Measurements from ENCODE around the gene ACOT2. TPM values are rescaled to one million over a fixed set of nuclear protein-coding genes. Genes with fewer than 3 reads are reported as not detected.

The ACOT2 gene
- total and polyA plus RNA-seq, 2 donors (not counting 1 experiment from before 2014, with no cell fraction given): 8.3 to 17.7 TPM

GRCh38 chr14:73599499-73599898 is 30.5 kb downstream of the ACOT2 start:
- H3K9me3 Mint-ChIP-seq (ENCODE audit: insufficient read depth): no peaks in the 10 kb centered on the region
- H3K4me3 Mint-ChIP-seq: no peak overlapping the region
- no peaks in the 10 kb centered on the region for H3K4me1 ChIP-seq (ENCODE audit: control insufficient read depth in 2 of 2, insufficient read depth in 2 of 2, low read length in 2 of 2)
- H3K27ac ChIP-seq (ENCODE audit: low read length in 2 of 2): no peak overlapping the region
- no peaks in the 10 kb centered on the region for H3K27me3 ChIP-seq (replicated peaks in 1 of 4; ENCODE audit: control extremely low read depth in 1 of 4, control insufficient read depth in 3 of 4, insufficient read depth in 4 of 4, low read length in 3 of 4)
- H3K9me3 ChIP-seq (ENCODE audit: control extremely low read depth in 1 of 3, control insufficient read depth in 2 of 3, insufficient read depth in 1 of 3, low read length in 2 of 3): no peaks in the 10 kb centered on the region
- H3K4me2 ChIP-seq (replicated peaks; ENCODE audit: low read depth, low read length, poor library complexity, severe bottlenecking): no peak overlapping the region
- no peaks in the 10 kb centered on the region for H3K4me1 Mint-ChIP-seq
- no peak for TF ChIP-seq CTCF (IDR thresholded peaks at IDR 0.05)
- TF ChIP-seq EZH2 (IDR thresholded peaks at IDR 0.05; ENCODE audit: borderline replicate concordance, insufficient read depth, low read depth, low read length, poor library complexity, severe bottlenecking): no peak
- H4K20me1 ChIP-seq (ENCODE audit: control insufficient read depth, insufficient read depth, low read length, poor library complexity, severe bottlenecking): no peaks in the 10 kb centered on the region
- POLR2A ChIA-PET: no interaction called here
- no peak overlapping the region for H2AFZ ChIP-seq (ENCODE audit: insufficient read depth, low read depth, low read length, poor library complexity, severe bottlenecking)
- H3K4me3 ChIP-seq (ENCODE audit: control extremely low read depth in 1 of 5, extremely low read depth in 1 of 5, insufficient read depth in 1 of 5, low read depth in 2 of 5, low read length in 4 of 5): no peak overlapping the region
- H3K36me3 ChIP-seq (replicated peaks in 1 of 2; ENCODE audit: control extremely low read depth in 1 of 2, control insufficient read depth in 1 of 2, extremely low read depth in 1 of 2, insufficient read depth in 2 of 2, low read length in 1 of 2): no peaks in the 10 kb centered on the region
- peaks cover 6% of the 10 kb centered on the region for H3K27me3 Mint-ChIP-seq
- H3K27ac Mint-ChIP-seq: no peak overlapping the region
- no peak for DNase-seq
- ATAC-seq (ENCODE audit: low read depth): no peak
- intact Hi-C loops (cut with micrococcal nuclease): no loop called here
- CTCF ChIA-PET: interaction anchor here (1.2 kb wide), 1 partner anchor 14 kb away, joined by 3 read pairs; no protein-coding TSS in a partner anchor
- no peaks in the 10 kb centered on the region for H3K79me2 ChIP-seq (ENCODE audit: control insufficient read depth, insufficient read depth, low read length)
- H3K9ac ChIP-seq (ENCODE audit: low read length): no peak overlapping the region

GRCh38 chr14:73602994-73603393 is 34.0 kb downstream of the ACOT2 start:
- no peak overlapping the region for H3K27ac ChIP-seq (ENCODE audit: low read length in 2 of 2)
- intact Hi-C loops (cut with micrococcal nuclease): no loop called here
- no peak overlapping the region for H3K4me2 ChIP-seq (replicated peaks; ENCODE audit: low read depth, low read length, poor library complexity, severe bottlenecking)
- no peak for DNase-seq
- H3K27me3 Mint-ChIP-seq: peaks cover 19% of the 10 kb centered on the region
- WGBS (ENCODE audit: insufficient coverage): 100% methylated on average over 1 of the region's 3 CpGs
- CTCF ChIA-PET: no interaction called here
- no peaks in the 10 kb centered on the region for H4K20me1 ChIP-seq (ENCODE audit: control insufficient read depth, insufficient read depth, low read length, poor library complexity, severe bottlenecking)
- no peaks in the 10 kb centered on the region for H3K9me3 Mint-ChIP-seq (ENCODE audit: insufficient read depth)
- H2AFZ ChIP-seq (ENCODE audit: insufficient read depth, low read depth, low read length, poor library complexity, severe bottlenecking): no peak overlapping the region
- peaks cover 0 to 2% (median 0%) of the 10 kb centered on the region in 4 experiments for H3K27me3 ChIP-seq (replicated peaks in 1 of 4; ENCODE audit: control extremely low read depth in 1 of 4, control insufficient read depth in 3 of 4, insufficient read depth in 4 of 4, low read length in 3 of 4)
- ATAC-seq (ENCODE audit: low read depth): no peak
- H3K4me3 Mint-ChIP-seq: no peak overlapping the region
- peaks cover 0 to 3% (median 0%) of the 10 kb centered on the region in 3 donors for H3K9me3 ChIP-seq (ENCODE audit: control extremely low read depth in 1 of 3, control insufficient read depth in 2 of 3, insufficient read depth in 1 of 3, low read length in 2 of 3)
- H3K9ac ChIP-seq (ENCODE audit: low read length): no peak overlapping the region
- H3K27ac Mint-ChIP-seq: no peak overlapping the region
- TF ChIP-seq CTCF (IDR thresholded peaks at IDR 0.05): no peak
- TF ChIP-seq EZH2 (IDR thresholded peaks at IDR 0.05; ENCODE audit: borderline replicate concordance, insufficient read depth, low read depth, low read length, poor library complexity, severe bottlenecking): no peak
- no peaks in the 10 kb centered on the region for H3K36me3 ChIP-seq (replicated peaks in 1 of 2; ENCODE audit: control extremely low read depth in 1 of 2, control insufficient read depth in 1 of 2, extremely low read depth in 1 of 2, insufficient read depth in 2 of 2, low read length in 1 of 2)
- no peak overlapping the region for H3K4me3 ChIP-seq (ENCODE audit: control extremely low read depth in 1 of 5, extremely low read depth in 1 of 5, insufficient read depth in 1 of 5, low read depth in 2 of 5, low read length in 4 of 5)
- H3K79me2 ChIP-seq (ENCODE audit: control insufficient read depth, insufficient read depth, low read length): no peaks in the 10 kb centered on the region
- POLR2A ChIA-PET: no interaction called here
- no peaks in the 10 kb centered on the region for H3K4me1 Mint-ChIP-seq
- no peaks in the 10 kb centered on the region for H3K4me1 ChIP-seq (ENCODE audit: control insufficient read depth in 2 of 2, insufficient read depth in 2 of 2, low read length in 2 of 2)
